Gastroesophageal sphincter (tissue), 4 donors: Measurements from ENCODE around the gene MXRA7. TPM values are rescaled to one million over a fixed set of nuclear protein-coding genes. Genes with fewer than 3 reads are reported as not detected.

Experiments used
- ATAC-seq: fragments of 150-250 bp; one replicate; pipeline ENCODE4 v1.9.1; 2016; ENCODE audit warnings: mild to moderate bottlenecking, moderate library complexity
- H3K27ac ChIP-seq, 4 donors: fragments of 200-600 bp; sonication (generic) in 3 of 4; 1 replicate in 3 of 4; 2 replicates in 1 of 4; pipeline ENCODE4 v1.5.1; 2016 to 2019
- H3K27me3 ChIP-seq: fragments of 200-600 bp; sonication (generic); one replicate; pipeline ENCODE4 v1.5.1; 2019
- H3K36me3 ChIP-seq, 2 donors: fragments of 200-600 bp; sonication (generic); one replicate each; pipeline ENCODE4 v1.5.1; 2019; ENCODE audit warnings: control low read depth in 1 of 2
- H3K4me1 ChIP-seq, 3 donors: fragments of 200-600 bp; sonication (generic); 1 replicate in 2 of 3; 2 replicates in 1 of 3; pipeline ENCODE4 v1.5.1; 2016 to 2019; ENCODE audit warnings: control low read depth in 2 of 3
- H3K4me3 ChIP-seq, 2 donors: fragments of 200-600 bp; sonication (generic); one replicate each; pipeline ENCODE4 v1.5.1; 2019; ENCODE audit warnings: mild to moderate bottlenecking in 1 of 2, moderate library complexity in 1 of 2
- H3K9me3 ChIP-seq, 3 donors: fragments of 200-600 bp; sonication (generic); one replicate each; pipeline ENCODE4 v1.5.1; 2017 to 2019; ENCODE audit warnings: control low read depth in 2 of 3
- EP300 ChIP-seq: sonication (generic); formaldehyde crosslinking; IDR thresholded peaks from one replicate; pipeline ENCODE4 v1.6.1; 2017; ENCODE audit warnings: antibody characterized with exemption, mild to moderate bottlenecking
- POLR2A ChIP-seq, 2 donors: fragments of 450-650 bp; IDR thresholded peaks; one replicate each; pipeline ENCODE4 v1.6.1; 2017; ENCODE audit warnings: antibody characterized with exemption in 2 of 2, mild to moderate bottlenecking in 2 of 2, moderate library complexity in 1 of 2
- POLR2AphosphoS5 ChIP-seq: sonication (generic); formaldehyde crosslinking; IDR thresholded peaks from one replicate; pipeline ENCODE4 v1.6.1; 2017; ENCODE audit warnings: antibody characterized with exemption
- WGBS, 2 donors: methylation state at CpG; one replicate each; pipeline ENCODE4 v1.1.5; 2018; ENCODE audit warnings: low coverage in 1 of 2; 5-methylcytosine and 5-hydroxymethylcytosine counted together
- total RNA-seq, 4 donors: library from RNA; depleted of rRNA; stranded (reverse); fragments of >200 nt; gene quantifications; one replicate each; pipeline ENCODE4 v1.1.0, GENCODE V29; 2016
- TF ChIP-seq, protein P1 (sequence below), 4 experiments: fragments of 200-600 bp in 2 of 4; fragments of 450-650 bp in 2 of 4; sonication (generic) in 1 of 4; IDR thresholded peaks; one replicate each; pipeline ENCODE4 v1.5.1; 2017 to 2019; ENCODE audit warnings: antibody characterized with exemption in 4 of 4, mild to moderate bottlenecking in 2 of 4, moderate library complexity in 2 of 4

Gene MXRA7
- total RNA-seq, 4 donors from 2014 or later, result 333 to 451 (median 412) TPM

- Histone ChIP-seq H3K27me3 (no peaks in the 10 kb centered on the region), H3K4me1 (peaks cover 2 to 85% (median 26%) of the 10 kb centered on the region in 3 donors), H3K27ac (peak overlapping the region; percentile 96 to 100 (median 100)), H3K9me3 (no peaks in the 10 kb centered on the region), H3K4me3 (peak overlapping the region; percentile 77 to 97), H3K36me3 (peaks cover 0 to 52% of the 10 kb centered on the region in 2 donors)
- 54 to 74% methylated on average over 5 to 11 of the region's 18 CpGs for WGBS, 2 donors
- ATAC-seq, result no peak
- TF ChIP-seq, protein P1, sequence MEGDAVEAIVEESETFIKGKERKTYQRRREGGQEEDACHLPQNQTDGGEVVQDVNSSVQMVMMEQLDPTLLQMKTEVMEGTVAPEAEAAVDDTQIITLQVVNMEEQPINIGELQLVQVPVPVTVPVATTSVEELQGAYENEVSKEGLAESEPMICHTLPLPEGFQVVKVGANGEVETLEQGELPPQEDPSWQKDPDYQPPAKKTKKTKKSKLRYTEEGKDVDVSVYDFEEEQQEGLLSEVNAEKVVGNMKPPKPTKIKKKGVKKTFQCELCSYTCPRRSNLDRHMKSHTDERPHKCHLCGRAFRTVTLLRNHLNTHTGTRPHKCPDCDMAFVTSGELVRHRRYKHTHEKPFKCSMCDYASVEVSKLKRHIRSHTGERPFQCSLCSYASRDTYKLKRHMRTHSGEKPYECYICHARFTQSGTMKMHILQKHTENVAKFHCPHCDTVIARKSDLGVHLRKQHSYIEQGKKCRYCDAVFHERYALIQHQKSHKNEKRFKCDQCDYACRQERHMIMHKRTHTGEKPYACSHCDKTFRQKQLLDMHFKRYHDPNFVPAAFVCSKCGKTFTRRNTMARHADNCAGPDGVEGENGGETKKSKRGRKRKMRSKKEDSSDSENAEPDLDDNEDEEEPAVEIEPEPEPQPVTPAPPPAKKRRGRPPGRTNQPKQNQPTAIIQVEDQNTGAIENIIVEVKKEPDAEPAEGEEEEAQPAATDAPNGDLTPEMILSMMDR (IDR thresholded peaks at IDR 0.05), result no peak
- TF ChIP-seq POLR2AphosphoS5 (no peak), POLR2A (IDR thresholded peaks at IDR 0.05) (no peak), EP300 (no peak)
Observed at GRCh38 chr17:76727745-76728456, 17.1 kb upstream of the MXRA7 start.

DNA sequence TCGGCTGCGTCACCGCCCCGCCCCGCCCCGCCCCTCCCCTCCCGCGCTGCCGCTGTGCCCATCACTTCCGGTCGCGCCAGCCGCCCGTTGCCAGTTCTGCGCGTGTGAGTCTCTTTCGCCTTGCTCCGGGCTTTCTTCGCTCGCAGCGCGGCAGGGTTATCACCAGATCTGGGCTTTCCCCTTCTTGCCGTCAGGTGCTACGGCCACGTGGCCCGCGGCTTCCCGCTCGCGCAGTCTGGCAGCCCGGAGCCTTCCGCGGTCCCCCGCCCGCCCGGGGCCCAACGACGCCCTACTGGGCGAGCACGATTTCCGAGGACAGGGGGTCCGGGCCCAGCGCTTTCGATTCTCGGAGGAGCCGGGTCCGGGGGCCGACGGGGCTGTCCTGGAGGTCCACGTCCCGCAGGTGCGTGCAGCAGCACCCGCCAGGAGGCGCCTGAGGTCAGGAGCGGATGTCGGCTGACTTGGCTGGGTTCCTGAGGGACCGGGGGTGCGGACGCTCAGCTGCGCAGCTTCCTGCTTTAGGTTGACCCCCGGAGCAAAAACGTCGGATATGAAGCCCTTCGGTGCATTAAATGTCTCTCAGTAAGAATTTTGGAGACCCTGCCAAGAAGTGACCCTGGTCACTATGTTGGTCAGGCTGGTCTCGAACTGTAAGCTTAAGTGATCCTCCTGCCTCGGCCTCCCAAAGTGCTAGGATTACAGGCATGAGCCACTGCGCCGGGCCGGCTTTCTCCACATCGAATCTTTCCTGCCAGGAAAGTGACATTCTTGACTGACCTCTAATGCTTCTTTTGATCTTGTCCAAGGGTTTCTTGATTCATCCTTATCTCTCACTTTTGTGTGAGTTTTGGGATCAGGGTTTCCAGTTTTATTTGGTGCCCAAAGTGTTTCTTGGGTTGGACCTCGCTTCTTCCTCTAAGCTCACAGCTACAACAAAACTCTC lies 16.3 kb upstream of the MXRA7 start, which contains the start of gene METTL23:
METTL23 (plus strand) TSS at position 64 of the 943 bp plus-strand sequence. CDS start 2,872 bp downstream, outside the sequence.
- H3K4me1 ChIP-seq, result peaks cover 2 to 84% (median 31%) of the 10 kb centered on the region in 3 donors
- peak; percentile 68 for ATAC-seq
- TF ChIP-seq, protein P1 (IDR thresholded peaks at IDR 0.05), result peak in 3 of 4 experiments; percentile 79 to 87 (median 84)
- TF ChIP-seq POLR2AphosphoS5 (peak; percentile 1), POLR2A (IDR thresholded peaks at IDR 0.05) (no peak)
- H3K4me3 ChIP-seq, result peak within 1 kb of the TSS; percentile 77 to 97
- WGBS, 2 donors, result 5 to 11% methylated on average over 7 to 8 of the region's 71 CpGs
- H3K27ac ChIP-seq, result peak within 1 kb of the TSS; percentile 96 to 100 (median 100)
- H3K36me3 ChIP-seq, result peaks cover 0 to 51% of the 10 kb centered on the region in 2 donors
- no peaks in the 10 kb centered on the region for H3K9me3 ChIP-seq
- H3K27me3 ChIP-seq, result no peaks in the 10 kb centered on the region

DNA sequence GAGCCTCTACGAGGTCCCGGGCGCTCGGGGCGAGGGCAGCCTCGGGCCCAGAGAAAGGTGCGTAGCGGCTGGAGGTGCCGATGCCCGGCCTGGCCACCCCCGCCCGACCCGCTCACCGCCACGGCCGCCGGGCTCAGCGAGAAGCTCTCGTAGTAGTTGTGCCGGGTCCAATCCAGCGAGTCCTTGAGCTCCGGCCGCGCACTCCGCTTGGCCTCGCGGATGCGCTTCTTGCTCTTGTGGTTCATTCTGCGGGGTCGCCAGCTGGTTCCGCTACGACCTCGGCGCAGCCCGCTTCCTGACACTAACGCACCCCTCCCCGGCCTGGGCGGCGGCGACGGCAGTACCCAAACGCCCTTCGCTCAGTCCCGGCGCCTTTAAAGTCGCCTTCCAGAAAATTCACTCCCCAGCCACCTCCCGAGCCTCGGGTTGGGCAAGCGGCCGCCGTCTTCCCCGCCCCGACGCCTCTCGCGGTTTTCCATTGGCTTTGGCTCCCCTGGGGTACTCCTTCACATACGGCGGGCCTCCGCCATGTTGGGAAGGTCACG lies 15.5 kb upstream of the MXRA7 start, which contains the start of gene JMJD6:
JMJD6 (minus strand) TSS at position 376 of the 545 bp plus-strand sequence; CDS start at position 245, 131 bp downstream.
- TF ChIP-seq POLR2A (IDR thresholded peaks at IDR 0.05) (peak; percentile 97), POLR2AphosphoS5 (peak; percentile 98), EP300 (no peak)
- TF ChIP-seq, protein P1 (IDR thresholded peaks at IDR 0.05), result no peak
- Histone ChIP-seq H3K36me3 (peaks cover 0 to 51% of the 10 kb centered on the region in 2 donors), H3K9me3 (no peaks in the 10 kb centered on the region), H3K4me3 (peak within 1 kb of the TSS; percentile 77 to 97), H3K27ac (peak within 1 kb of the TSS; percentile 96 to 100 (median 100)), H3K27me3 (no peaks in the 10 kb centered on the region), H3K4me1 (peaks cover 2 to 84% (median 31%) of the 10 kb centered on the region in 3 donors)
- 1% methylated on average over 22 of the region's 60 CpGs; no CpG with 5 or more reads in 1 of the 2 donors for WGBS, 2 donors
- ATAC-seq, result peak; percentile 98

DNA sequence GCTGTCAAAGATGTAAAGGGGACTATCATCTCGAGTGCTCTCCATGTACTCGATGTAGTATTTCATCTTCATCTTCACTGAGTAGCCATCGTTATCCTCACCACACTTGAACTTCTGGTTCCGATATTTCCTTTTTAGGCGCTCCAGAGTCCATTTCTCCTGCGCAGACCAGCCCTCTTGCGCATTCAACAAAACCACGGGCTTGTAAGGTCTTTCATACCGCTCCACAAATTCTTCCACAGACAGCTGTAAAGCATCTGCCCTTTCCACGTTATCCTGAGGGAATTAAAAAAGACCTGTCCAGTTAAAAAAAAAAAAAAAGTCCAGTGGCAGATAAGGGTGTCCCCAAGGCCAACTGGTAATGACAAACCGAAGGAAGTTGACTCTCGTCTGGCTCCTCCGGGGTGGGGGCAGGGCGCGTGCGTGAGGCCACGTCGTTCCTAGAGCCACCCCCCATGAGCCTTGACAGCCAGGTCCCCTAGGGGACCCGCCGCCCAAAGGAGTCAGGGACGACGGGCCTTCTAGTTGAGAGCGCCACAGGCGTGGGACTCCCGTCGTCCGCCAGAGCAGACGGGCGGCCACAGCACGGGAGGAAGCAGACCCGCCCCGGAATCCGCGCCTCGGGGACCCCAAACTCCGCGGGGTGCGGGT lies 14.9 kb upstream of the MXRA7 start:
- no peaks in the 10 kb centered on the region for H3K27me3 ChIP-seq
- 6 to 13% methylated on average over 9 to 22 of the region's 38 CpGs for WGBS, 2 donors
- H3K36me3 ChIP-seq, result peaks cover 0 to 51% of the 10 kb centered on the region in 2 donors
- H3K27ac ChIP-seq, result peak overlapping the region; percentile 96 to 100 (median 100)
- H3K9me3 ChIP-seq, result no peaks in the 10 kb centered on the region
- H3K4me1 ChIP-seq, result peaks cover 2 to 85% (median 31%) of the 10 kb centered on the region in 3 donors
- TF ChIP-seq, protein P1 (IDR thresholded peaks at IDR 0.05), result peak in 2 of 4 experiments; percentile 10 to 13
- TF ChIP-seq EP300 (no peak), POLR2AphosphoS5 (peak; percentile 51), POLR2A (IDR thresholded peaks at IDR 0.05) (peak in 1 of 2 donors; percentile 16)
- ATAC-seq, result peak; percentile 35
- H3K4me3 ChIP-seq, result peak overlapping the region; percentile 77 to 97
